Thyroid gland (tissue), 4 donors: ENCODE results near the gene SORL1.

Source experiments
- POLR2A ChIP-seq, 2 donors: fragments of 450-650 bp; IDR thresholded peaks; one replicate each; pipeline ENCODE4 v1.6.1; 2017; ENCODE audit warnings: antibody characterized with exemption in 2 of 2, mild to moderate bottlenecking in 2 of 2, moderate library complexity in 1 of 2
- TF ChIP-seq, protein P1 (sequence below), 6 experiments: fragments of 200-600 bp in 3 of 6; fragments of 450-650 bp in 3 of 6; sonication (generic) in 3 of 6; IDR thresholded peaks; one replicate each; pipeline ENCODE4 v1.5.1; 2016 to 2019; ENCODE audit warnings: antibody characterized with exemption in 6 of 6, mild to moderate bottlenecking in 2 of 6, inconsistent platforms in 1 of 6, moderate library complexity in 1 of 6

DNA sequence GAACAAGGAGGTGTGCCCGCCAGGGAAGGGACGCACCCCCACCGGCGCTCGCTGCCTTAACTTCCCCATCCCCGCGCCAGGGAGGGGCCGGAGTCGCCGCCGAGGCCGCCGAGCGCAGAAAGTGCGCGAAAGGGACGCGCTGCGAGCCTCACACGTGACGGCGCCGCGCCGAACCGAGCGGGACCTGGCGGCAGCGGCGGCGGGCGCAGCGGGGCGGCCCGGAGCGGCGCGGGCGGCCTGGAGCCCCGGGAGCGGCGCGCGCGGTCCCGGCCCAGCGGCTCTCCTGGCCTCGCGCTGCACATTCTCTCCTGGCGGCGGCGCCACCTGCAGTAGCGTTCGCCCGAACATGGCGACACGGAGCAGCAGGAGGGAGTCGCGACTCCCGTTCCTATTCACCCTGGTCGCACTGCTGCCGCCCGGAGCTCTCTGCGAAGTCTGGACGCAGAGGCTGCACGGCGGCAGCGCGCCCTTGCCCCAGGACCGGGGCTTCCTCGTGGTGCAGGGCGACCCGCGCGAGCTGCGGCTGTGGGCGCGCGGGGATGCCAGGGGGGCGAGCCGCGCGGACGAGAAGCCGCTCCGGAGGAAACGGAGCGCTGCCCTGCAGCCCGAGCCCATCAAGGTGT lies at the start of gene SORL1:
- TF ChIP-seq, protein P1, sequence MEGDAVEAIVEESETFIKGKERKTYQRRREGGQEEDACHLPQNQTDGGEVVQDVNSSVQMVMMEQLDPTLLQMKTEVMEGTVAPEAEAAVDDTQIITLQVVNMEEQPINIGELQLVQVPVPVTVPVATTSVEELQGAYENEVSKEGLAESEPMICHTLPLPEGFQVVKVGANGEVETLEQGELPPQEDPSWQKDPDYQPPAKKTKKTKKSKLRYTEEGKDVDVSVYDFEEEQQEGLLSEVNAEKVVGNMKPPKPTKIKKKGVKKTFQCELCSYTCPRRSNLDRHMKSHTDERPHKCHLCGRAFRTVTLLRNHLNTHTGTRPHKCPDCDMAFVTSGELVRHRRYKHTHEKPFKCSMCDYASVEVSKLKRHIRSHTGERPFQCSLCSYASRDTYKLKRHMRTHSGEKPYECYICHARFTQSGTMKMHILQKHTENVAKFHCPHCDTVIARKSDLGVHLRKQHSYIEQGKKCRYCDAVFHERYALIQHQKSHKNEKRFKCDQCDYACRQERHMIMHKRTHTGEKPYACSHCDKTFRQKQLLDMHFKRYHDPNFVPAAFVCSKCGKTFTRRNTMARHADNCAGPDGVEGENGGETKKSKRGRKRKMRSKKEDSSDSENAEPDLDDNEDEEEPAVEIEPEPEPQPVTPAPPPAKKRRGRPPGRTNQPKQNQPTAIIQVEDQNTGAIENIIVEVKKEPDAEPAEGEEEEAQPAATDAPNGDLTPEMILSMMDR (IDR thresholded peaks at IDR 0.05) = peak in 4 of 6 experiments; percentile 43 to 83 (median 76)
- TF ChIP-seq POLR2A (IDR thresholded peaks at IDR 0.05) = peak in 1 of 2 donors; percentile 66
